GM11168 (cell line): ENCODE results near the gene RBM28.

Experiments used
- in situ Hi-C: fragments of 300-500 bp; cut with MboI; formaldehyde crosslinking; loops from one replicate; pipeline ENCODE4 v1.12.0; 2022; ENCODE audit warnings: low sequenced_read_pairs; ENCODE audit not compliant: unreplicated experiment

The RBM28 gene

GRCh38 chr7:128351296-128352152 lies 7.8 kb upstream of the RBM28 start:
- in situ Hi-C loops = no loop called here

GRCh38 chr7:128350708-128351295 lies 7.1 kb upstream of the RBM28 start:
- in situ Hi-C loops = no loop called here

GRCh38 chr7:128349466-128349825 lies 5.7 kb upstream of the RBM28 start:
- in situ Hi-C loops = no loop called here

GRCh38 chr7:128347647-128348097 lies 4.0 kb upstream of the RBM28 start:
- in situ Hi-C loops = no loop called here

GRCh38 chr7:128344431-128344774 lies 695 bp upstream of the RBM28 start:
- in situ Hi-C loops = no loop called here

GRCh38 chr7:128341733-128342132 lies 2.0 kb downstream of the RBM28 start:
- in situ Hi-C loops = no loop called here

DNA sequence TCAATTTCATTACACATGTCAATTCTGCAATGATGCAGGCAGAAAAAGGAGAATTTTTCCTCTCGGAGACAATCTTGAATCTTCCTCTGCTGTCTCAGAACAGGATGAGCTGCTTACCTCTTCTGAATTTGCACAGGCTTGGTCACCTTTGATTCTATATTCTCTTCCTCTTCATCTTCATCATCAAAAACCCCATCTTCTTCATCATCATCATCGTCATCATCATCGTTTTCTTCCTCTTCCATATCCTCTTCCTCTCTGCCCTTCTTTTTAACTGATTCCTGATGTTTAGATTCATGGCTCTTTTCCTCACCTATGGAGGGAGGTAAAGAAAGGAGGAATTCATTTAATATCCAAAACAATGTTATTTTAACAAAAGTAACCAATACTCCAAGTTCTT lies 8.0 kb downstream of the RBM28 start:
- in situ Hi-C loops = no loop called here

DNA sequence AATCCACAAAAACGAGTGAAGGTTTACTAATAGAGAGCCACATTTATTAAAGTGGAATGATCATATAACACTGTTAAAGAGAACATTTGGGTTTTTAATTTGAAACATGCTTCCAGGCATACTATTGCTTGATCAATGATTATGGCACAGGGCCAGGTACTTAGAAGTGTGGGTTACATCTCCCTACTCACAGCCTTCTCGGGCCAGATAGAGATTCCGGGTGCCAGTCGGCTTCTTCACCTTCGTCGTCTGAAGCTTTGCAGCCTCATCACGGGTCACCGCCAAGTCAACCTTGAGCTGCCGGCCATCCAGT lies 19.4 kb downstream of the RBM28 start:
- in situ Hi-C loops = no loop called here

DNA sequence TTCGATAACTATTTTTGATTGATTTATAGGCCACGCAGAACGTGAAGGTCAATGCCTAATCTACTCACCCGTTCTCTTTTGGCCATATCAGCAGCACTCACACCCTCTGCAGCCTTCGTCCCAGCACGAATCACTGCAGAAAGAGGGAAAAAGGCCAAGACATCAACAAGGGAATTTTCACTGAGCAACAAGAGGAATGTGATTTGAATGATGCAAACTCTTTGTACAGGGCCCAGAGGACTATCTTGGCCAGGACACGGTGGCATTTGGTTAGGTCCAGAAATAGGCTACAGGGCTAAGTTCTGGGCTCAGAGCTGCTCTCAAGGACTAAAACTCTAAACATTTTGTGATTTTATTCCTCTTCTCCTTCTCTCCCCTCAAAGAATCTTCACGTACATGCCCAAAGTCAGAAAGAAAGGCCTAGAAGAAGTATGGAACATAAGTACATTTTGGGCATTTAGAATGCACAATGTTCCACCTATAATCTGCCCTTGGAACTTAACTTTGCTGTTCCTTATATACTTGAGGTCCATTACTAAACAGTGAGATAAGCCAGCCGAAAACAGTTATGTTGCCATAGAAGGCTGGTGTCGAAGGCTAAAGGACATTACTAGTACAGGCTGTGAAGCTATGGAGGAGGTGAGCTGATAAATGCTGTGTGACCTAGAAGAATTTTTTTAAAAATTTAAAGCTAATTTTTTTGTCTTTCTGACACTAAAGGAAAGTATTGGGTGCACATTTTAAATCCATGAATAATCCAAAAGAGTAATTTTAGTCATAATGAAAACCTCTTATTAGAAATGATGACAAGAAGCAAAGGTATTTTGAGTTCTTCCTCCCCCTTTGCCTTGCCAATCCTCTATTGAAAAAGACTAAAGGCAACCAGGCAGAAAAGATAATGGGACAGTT lies 20.0 kb downstream of the RBM28 start:
- in situ Hi-C loops = no loop called here

- in situ Hi-C loops = no loop called here
Observed at GRCh38 chr7:128323040-128323439, 20.7 kb downstream of the RBM28 start.

GRCh38 chr7:128322040-128322643 lies 21.6 kb downstream of the RBM28 start:
- in situ Hi-C loops = no loop called here

- in situ Hi-C loops = no loop called here
Observed at GRCh38 chr7:128321044-128321422, 22.7 kb downstream of the RBM28 start.

GRCh38 chr7:128318691-128319090 lies 25.0 kb downstream of the RBM28 start:
- in situ Hi-C loops = no loop called here

DNA sequence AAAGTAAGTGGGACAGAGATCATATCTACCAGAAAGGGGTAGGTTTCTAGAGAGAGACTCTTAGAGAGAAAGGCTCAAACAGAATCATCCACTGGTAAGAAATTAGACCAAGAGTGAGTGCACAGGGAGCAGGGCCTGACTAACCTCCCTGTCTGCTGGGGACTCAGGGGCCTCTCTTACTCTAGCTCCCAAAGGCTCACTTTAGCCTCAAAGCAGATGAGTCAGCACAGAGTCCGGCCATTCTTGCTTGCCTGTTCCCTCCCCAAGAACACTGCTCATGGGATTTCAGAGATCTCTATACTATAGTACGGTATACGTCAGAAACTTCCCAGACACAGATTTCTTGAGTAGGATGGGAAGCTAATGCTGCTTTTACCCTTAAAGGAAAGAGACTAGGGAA lies 32.7 kb downstream of the RBM28 start:
- in situ Hi-C loops = no loop called here

DNA sequence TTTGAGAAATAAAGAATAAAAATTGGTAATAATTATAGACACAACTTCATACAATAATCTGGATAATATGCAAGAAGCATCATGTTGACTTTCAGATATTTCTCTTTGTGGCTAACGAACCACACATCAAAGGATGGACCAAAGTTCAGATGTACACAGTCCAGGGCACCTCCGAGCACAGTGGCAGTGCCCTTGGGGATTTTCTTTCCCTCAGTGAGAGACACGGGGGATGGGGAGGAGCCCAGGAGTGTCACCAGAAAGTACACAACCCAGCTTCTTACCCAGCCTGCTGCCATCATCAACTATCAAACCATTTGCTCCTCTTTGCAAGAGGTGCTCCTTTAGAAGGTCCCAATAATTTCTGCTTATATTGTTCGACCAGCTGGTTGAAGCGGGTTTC lies 33.2 kb downstream of the RBM28 start:
- in situ Hi-C loops = no loop called here

DNA sequence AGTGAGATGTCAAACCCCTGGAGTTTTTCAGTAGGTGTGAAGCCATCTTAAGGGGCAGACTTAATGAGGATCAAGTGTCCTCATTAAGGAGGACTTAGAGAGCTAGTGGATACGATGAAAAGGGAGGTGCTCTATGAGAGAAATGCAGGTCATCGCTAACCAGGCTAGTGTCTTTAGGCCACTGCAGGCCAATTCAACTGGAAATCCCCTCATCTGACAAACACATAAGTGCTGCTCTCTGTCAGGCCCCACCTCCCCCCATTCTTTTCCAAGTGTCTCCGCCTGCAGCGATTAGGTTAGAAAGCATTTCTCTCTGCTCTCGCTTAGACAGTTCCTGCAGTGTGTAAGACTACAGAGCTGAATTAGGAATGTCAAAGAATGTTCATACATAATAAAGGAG lies 33.7 kb downstream of the RBM28 start:
- in situ Hi-C loops = no loop called here

DNA sequence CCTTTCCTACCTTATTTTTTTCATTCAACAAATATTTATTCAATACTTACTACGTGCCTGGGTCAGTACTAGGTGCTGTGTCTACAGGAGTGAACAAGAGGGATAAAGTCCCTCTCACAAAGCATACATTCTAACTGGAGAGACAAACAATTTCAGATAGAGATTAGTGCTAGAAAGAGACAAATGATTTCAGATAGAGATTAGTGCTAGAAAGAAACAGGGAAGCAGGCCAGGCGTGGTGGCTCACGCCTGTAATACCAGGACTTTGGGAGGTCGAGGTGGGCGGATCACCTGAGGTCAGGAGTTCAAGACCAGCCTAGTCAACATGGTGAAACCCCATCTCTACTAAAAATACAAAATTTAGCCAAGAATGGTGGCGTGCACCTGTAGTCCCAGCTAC lies 34.6 kb downstream of the RBM28 start:
- in situ Hi-C loops = no loop called here

DNA sequence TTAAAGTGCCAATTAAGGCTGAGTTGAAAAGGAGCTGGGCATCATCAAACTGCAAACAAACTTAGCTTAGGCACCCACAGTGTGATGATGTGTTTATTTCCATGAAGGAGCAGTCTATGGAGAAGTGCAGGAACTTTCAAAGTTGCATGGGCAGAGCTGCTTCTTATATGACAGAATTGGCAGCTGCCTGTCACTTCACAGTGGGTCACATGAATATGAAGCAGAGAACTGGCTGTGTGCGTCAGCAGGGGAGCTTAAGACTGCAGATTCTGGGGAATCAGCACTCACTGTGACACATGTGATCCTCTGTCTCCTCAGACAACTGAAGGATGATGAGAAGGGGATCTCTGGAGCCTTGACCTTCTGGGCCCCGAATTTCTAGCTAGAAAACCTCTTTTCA lies 36.6 kb downstream of the RBM28 start:
- in situ Hi-C loops = no loop called here

GRCh38 chr7:128304212-128304611 lies 39.5 kb downstream of the RBM28 start:
- in situ Hi-C loops = no loop called here

DNA sequence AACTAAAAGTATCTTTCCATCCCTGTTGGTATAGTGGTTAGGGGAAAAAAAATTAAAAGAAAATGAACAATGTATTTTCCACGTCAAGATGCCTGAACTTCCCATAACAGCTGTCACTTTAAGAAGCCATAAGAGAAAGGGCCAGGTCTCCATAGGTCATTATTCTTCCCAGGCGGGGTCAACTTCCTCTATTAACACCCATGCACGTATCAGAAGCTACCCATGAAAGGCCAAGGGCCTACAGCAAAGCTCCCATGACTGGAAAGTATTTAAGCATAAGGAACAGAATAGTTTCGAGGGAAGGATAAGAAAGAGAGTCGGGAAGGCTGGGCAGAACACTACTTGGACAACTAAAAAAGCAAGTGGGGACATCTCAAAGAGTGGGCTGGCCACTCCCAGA lies 40.1 kb downstream of the RBM28 start:
- in situ Hi-C loops = no loop called here

GRCh38 chr7:128303133-128303532 lies 40.6 kb downstream of the RBM28 start:
- in situ Hi-C loops = no loop called here
